IPS-18c (cell line): ENCODE measurements around the gene ANO4.
A peak's percentile ranks its signal among the peaks of the same experiment; 100 is the strongest.

Experiments used
- H3K4me3 ChIP-seq: 2 replicates; pipeline ENCODE4 v1.7.0; 2013; ENCODE audit warnings: low read depth, mild to moderate bottlenecking, low read length, moderate library complexity; ENCODE audit not compliant: insufficient read depth
- H3K9me3 ChIP-seq: one replicate; pipeline ENCODE4 v1.6.1; 2013; ENCODE audit warnings: mild to moderate bottlenecking, low read length, moderate library complexity; ENCODE audit not compliant: control insufficient read depth, insufficient read depth

ANO4 gene

GRCh38 chr12:100794441-100795173 is at the start of gene ANO4:
Gene ANO4, plus strand, starts transcription at chr12:100794776. Its CDS starts 107,010 bp downstream, at chr12:100901786.
- Histone ChIP-seq H3K9me3 (no peaks in the 10 kb centered on the region), H3K4me3 (0 out of 2 replicates have a peak within 1 kb of the TSS, but pooled peaks have one; percentile 15)

- Histone ChIP-seq H3K9me3 (no peaks in the 10 kb centered on the region), H3K4me3 (no peak overlapping the region)
These were observed 49.1 kb upstream of the ANO4 start for GRCh38 chr12:100745378-100746071.

GRCh38 chr12:100752841-100753240 is 41.7 kb upstream of the ANO4 start:
- Histone ChIP-seq H3K9me3 (no peaks in the 10 kb centered on the region), H3K4me3 (no peak overlapping the region)

GRCh38 chr12:100753837-100754236 is 40.7 kb upstream of the ANO4 start:
- H3K4me3 ChIP-seq = no peak overlapping the region
- H3K9me3 ChIP-seq = no peaks in the 10 kb centered on the region

GRCh38 chr12:100755186-100755585 is 39.4 kb upstream of the ANO4 start:
- no peaks in the 10 kb centered on the region for H3K9me3 ChIP-seq
- no peak overlapping the region for H3K4me3 ChIP-seq

- Histone ChIP-seq H3K9me3 (no peaks in the 10 kb centered on the region), H3K4me3 (no peak overlapping the region)
These were observed 36.5 kb upstream of the ANO4 start for GRCh38 chr12:100758083-100758482.

GRCh38 chr12:100767371-100767770 is 27.2 kb upstream of the ANO4 start:
- no peaks in the 10 kb centered on the region for H3K9me3 ChIP-seq
- H3K4me3 ChIP-seq = no peak overlapping the region

- Histone ChIP-seq H3K4me3 (no peak overlapping the region), H3K9me3 (peaks cover 2% of the 10 kb centered on the region)
These were observed 26.6 kb upstream of the ANO4 start for GRCh38 chr12:100767950-100768349.

GRCh38 chr12:100778967-100779590 is 15.5 kb upstream of the ANO4 start:
- Histone ChIP-seq H3K4me3 (no peak overlapping the region), H3K9me3 (no peaks in the 10 kb centered on the region)

GRCh38 chr12:100789146-100789545 is 5.4 kb upstream of the ANO4 start:
- H3K4me3 ChIP-seq = no peak overlapping the region
- no peaks in the 10 kb centered on the region for H3K9me3 ChIP-seq

- Histone ChIP-seq H3K9me3 (no peaks in the 10 kb centered on the region), H3K4me3 (no peak overlapping the region)
These were observed 4.6 kb upstream of the ANO4 start for GRCh38 chr12:100789975-100790374.

GRCh38 chr12:100790552-100790951 is 4.0 kb upstream of the ANO4 start:
- Histone ChIP-seq H3K4me3 (no peak overlapping the region), H3K9me3 (no peaks in the 10 kb centered on the region)

- Histone ChIP-seq H3K4me3 (no peak overlapping the region), H3K9me3 (no peaks in the 10 kb centered on the region)
These were observed 1.4 kb upstream of the ANO4 start for GRCh38 chr12:100793182-100793581.

- Histone ChIP-seq H3K9me3 (no peaks in the 10 kb centered on the region), H3K4me3 (0 out of 2 replicates have a peak overlapping the region, but pooled peaks have one; percentile 15)
These were observed 711 bp downstream of the ANO4 start for GRCh38 chr12:100795174-100795799.

GRCh38 chr12:100795800-100796179 is 1.2 kb downstream of the ANO4 start:
- Histone ChIP-seq H3K4me3 (no peak overlapping the region), H3K9me3 (no peaks in the 10 kb centered on the region)

GRCh38 chr12:100796621-100797020 is 2.0 kb downstream of the ANO4 start:
- H3K9me3 ChIP-seq = no peaks in the 10 kb centered on the region
- H3K4me3 ChIP-seq = no peak overlapping the region

GRCh38 chr12:100797246-100797645 is 2.7 kb downstream of the ANO4 start:
- no peaks in the 10 kb centered on the region for H3K9me3 ChIP-seq

GRCh38 chr12:100797786-100798185 is 3.2 kb downstream of the ANO4 start:
- Histone ChIP-seq H3K9me3 (no peaks in the 10 kb centered on the region), H3K4me3 (no peak overlapping the region)

More at GRCh38 chr12:100797246-100797645, 2.7 kb downstream of the ANO4 start:
- H3K4me3 ChIP-seq = no peak overlapping the region
